HepG2 (cell line): Measurements from ENCODE around the gene RAB11FIP5. TPM values are rescaled to one million over a fixed set of nuclear protein-coding genes. Genes with fewer than 3 reads are reported as not detected.
A peak's percentile ranks its signal among the peaks of the same experiment; 100 is the strongest.

Source experiments
- ATAC-seq: fragments of 200-7000 bp; cut with Tn5 transposase; 3 replicates; pipeline ENCODE4 v1.9.1; 2020; ENCODE audit warnings: mild to moderate bottlenecking, moderate library complexity
- BruUV-seq: library from RNA; stranded (reverse); fragments of 400-500 nt; replicated peaks from 2 replicates; lab custom pipeline; 2021; lab: Mats Ljungman, UMichigan
- CTCF ChIA-PET: fragments of 300-600 bp; formaldehyde crosslinking; extraction: SDS; loops from one replicate; lab custom pipeline; 2021; ENCODE audit warnings: low total read pairs, inconsistent platforms, low intra/inter-chr PET ratio; lab: Yijun Ruan, JAX
- POLR2A ChIA-PET: fragments of 350-600 bp; sonication (Branson Sonifier 250); formaldehyde crosslinking; loops from one replicate; lab custom pipeline; 2020; ENCODE audit warnings: antibody characterized with exemption, inconsistent platforms; lab: Yijun Ruan, JAX
- DNase-seq: peaks from one replicate; pipeline ENCODE4 v3.0.0-alpha.2; 2015; ENCODE audit warnings: low spot score
- FAIRE-seq: peaks from 3 replicates; lab custom pipeline; 2011; peaks lifted over from hg19 to GRCh38; lab: Jason Lieb, UNC
- H2AFZ ChIP-seq: one replicate; pipeline ENCODE4 v1.6.1; 2011; ENCODE audit warnings: low read length, inconsistent platforms
- H3K27ac ChIP-seq: fragments of 300-600 bp; 3 replicates; pipeline ENCODE4 v1.8.0; 2011; ENCODE audit warnings: mixed run types, mild to moderate bottlenecking, mixed read lengths, low read length, inconsistent platforms; ENCODE audit not compliant: insufficient read depth; ENCODE audit errors: extremely low read length
- H3K27me3 ChIP-seq, 2 experiments: fragments of 200-600 bp in 1 of 2; 2 replicates in 1 of 2; 3 replicates in 1 of 2; pipeline versions ENCODE4 v1.6.0 to v1.8.0; 2011; ENCODE audit warnings: low read length in 2 of 2, mild to moderate bottlenecking in 2 of 2, moderate library complexity in 2 of 2, inconsistent platforms in 1 of 2; ENCODE audit not compliant: insufficient read depth in 2 of 2, control insufficient read depth in 1 of 2
- H3K36me3 ChIP-seq, 2 experiments: fragments of 200-600 bp in 1 of 2; replicated peaks in 1 of 2; 2 replicates in 1 of 2; 3 replicates in 1 of 2; pipeline versions ENCODE4 v1.5.1 to v1.8.0; 2011; ENCODE audit warnings: low read length in 2 of 2, inconsistent platforms in 1 of 2; ENCODE audit not compliant: insufficient read depth in 2 of 2, control insufficient read depth in 1 of 2
- H3K4me1 ChIP-seq: 2 replicates; pipeline ENCODE4 v1.5.1; 2012; ENCODE audit warnings: low read length, inconsistent platforms; ENCODE audit not compliant: insufficient read depth
- H3K4me2 ChIP-seq: 2 replicates; pipeline ENCODE4 v1.6.0; 2011; ENCODE audit warnings: low read depth, low read length, inconsistent platforms
- H3K4me3 ChIP-seq, 3 experiments: fragments of 200-600 bp in 1 of 3; sonication (generic), shearing (Covaris generic) in 1 of 3; replicated peaks in 1 of 3; 2 replicates each; pipeline ENCODE4 v1.5.1; 2011 to 2016; ENCODE audit warnings: low read length in 3 of 3, inconsistent platforms in 2 of 3, low read depth in 2 of 3, mild to moderate bottlenecking in 2 of 3, control low read depth in 1 of 3, mixed read lengths in 1 of 3; ENCODE audit not compliant: insufficient read depth in 1 of 3
- H3K79me2 ChIP-seq: one replicate; pipeline ENCODE4 v1.6.1; 2011; ENCODE audit warnings: low read length, inconsistent platforms; ENCODE audit not compliant: insufficient read depth
- H3K9ac ChIP-seq: 2 replicates; pipeline ENCODE4 v1.6.0; 2011; ENCODE audit warnings: mild to moderate bottlenecking, low read depth, low read length, inconsistent platforms; ENCODE audit not compliant: insufficient read depth
- H3K9me3 ChIP-seq: 2 replicates; pipeline ENCODE4 v1.5.1; 2012; ENCODE audit warnings: mild to moderate bottlenecking, low read length
- H4K20me1 ChIP-seq: 2 replicates; pipeline ENCODE4 v1.6.0; 2011; ENCODE audit warnings: inconsistent platforms, mild to moderate bottlenecking, low read length, moderate library complexity; ENCODE audit not compliant: insufficient read depth
- SATB2 ChIP-seq: sonication (generic); formaldehyde crosslinking; IDR thresholded peaks from 2 replicates; pipeline ENCODE4 v1.5.0; 2020; ENCODE audit warnings: missing genetic modification reagents
- TOPORS ChIP-seq: sonication (generic); formaldehyde crosslinking; IDR thresholded peaks from 2 replicates; pipeline ENCODE4 v1.8.0; 2023; ENCODE audit warnings: mild to moderate bottlenecking, missing genetic modification reagents
- ZBTB49 ChIP-seq: sonication (generic); formaldehyde crosslinking; IDR thresholded peaks from 2 replicates; pipeline ENCODE4 v1.4.0; 2020; ENCODE audit warnings: missing genetic modification reagents, borderline replicate concordance
- ZMYM3 ChIP-seq: sonication (generic); formaldehyde crosslinking; IDR thresholded peaks from 2 replicates; pipeline ENCODE4 v1.5.1; 2020; ENCODE audit warnings: mild to moderate bottlenecking, missing genetic modification reagents
- ZNF629 ChIP-seq: sonication (generic); formaldehyde crosslinking; conservative IDR thresholded peaks from 2 replicates; pipeline ENCODE4 v1.5.0; 2020; ENCODE audit warnings: missing genetic modification reagents
- ZNF670 ChIP-seq: sonication (generic); formaldehyde crosslinking; IDR thresholded peaks from 2 replicates; pipeline ENCODE4 v1.8.0; 2022; ENCODE audit warnings: mild to moderate bottlenecking, missing genetic modification reagents, borderline replicate concordance
- ZSCAN20 ChIP-seq: sonication (generic); formaldehyde crosslinking; IDR thresholded peaks from 2 replicates; pipeline ENCODE4 v1.4.0; 2020; ENCODE audit warnings: missing genetic modification reagents, mild to moderate bottlenecking, borderline replicate concordance
- WGBS: methylation state at CpG from one replicate; pipeline ENCODE4 v1.1.6; 2017; ENCODE audit warnings: low lambda C conversion rate; 5-methylcytosine and 5-hydroxymethylcytosine counted together
- in situ Hi-C: cut with HindIII; loops from 2 replicates; pipeline ENCODE4 v1.10.0; 2017; ENCODE audit warnings: low pct_unique_long_range_greater_than_20kb; ENCODE audit not compliant: extremely low pct_ligation_motif_present
- intact Hi-C: fragments of 100-400 bp; cut with micrococcal nuclease; formaldehyde crosslinking; loops from one replicate; pipeline ENCODE4 v1.10.0; 2022; ENCODE audit not compliant: unreplicated experiment
- polyA plus RNA-seq, 8 experiments: library from polyadenylated mRNA; depleted of rRNA in 3 of 8; stranded (reverse) in 7 of 8; unstranded in 1 of 8; fragments of >200 nt; fragmentation: Illumina TruSeq in 4 of 8; extraction: Trizol in 4 of 8; gene quantifications; 2 replicates each; pipeline versions ENCODE4 v1.2.1 to v1.2.3, GENCODE V29; 2011 to 2016; ENCODE audit warnings: low read depth in 4 of 8, missing spikeins in 1 of 8, mixed read lengths in 1 of 8; ENCODE audit not compliant: insufficient read depth in 1 of 8
- total RNA-seq, 5 experiments: library from RNA; depleted of rRNA; stranded (reverse); fragments of >200 nt; fragmentation: Illumina TruSeq; extraction: Trizol; gene quantifications; 2 replicates each; pipeline ENCODE4 v1.2.3, GENCODE V29; 2016; ENCODE audit warnings: low read depth in 1 of 5

The RAB11FIP5 gene
- total and polyA plus RNA-seq, 2 of the 13 experiments (the other 11 are each of a cell fraction or from before 2014, with no cell fraction given) = 9.4 to 22.9 TPM

GRCh38 chr2:73116182-73116960, 3.6 kb upstream of the RAB11FIP5 start:
- no peak overlapping the region for H2AFZ ChIP-seq
- intact Hi-C loops (no loop called here), in situ Hi-C loops (no loop called here)
- H3K9ac ChIP-seq = no peak overlapping the region
- no peak overlapping the region for H3K4me3 ChIP-seq
- peaks cover 8% of the 10 kb centered on the region for H3K79me2 ChIP-seq
- ATAC-seq = no peak
- H3K27me3 ChIP-seq = no peaks in the 10 kb centered on the region; a peak in 2 of 5 replicates
- BruUV-seq = no TSS peak
- TF ChIP-seq ZBTB49 (no peak), ZMYM3 (CRISPR knock-in tag) (peak; percentile 26; the same call in 1 of the 2 replicates), SATB2 (CRISPR knock-in tag) (no peak), ZNF629 (peak; percentile 86), ZSCAN20 (no peak), TOPORS (CRISPR knock-in tag) (no peak), ZNF670 (CRISPR knock-in tag) (no peak)
- TF ChIP-seq, all 625 proteins: peak for 2
- no peak for DNase-seq
- no peaks in the 10 kb centered on the region for H3K36me3 ChIP-seq
- no peaks in the 10 kb centered on the region for H3K9me3 ChIP-seq
- no peak for FAIRE-seq
- ChIA-PET POLR2A (interaction anchor here (1.0 kb wide), 1 partner anchor 8 kb away, joined by 3 read pairs; no protein-coding TSS in a partner anchor), CTCF (no interaction called here)
- peaks cover 5% of the 10 kb centered on the region; the same call in 1 of the 2 replicates for H4K20me1 ChIP-seq
- 68% methylated on average over 7 of the region's 8 CpGs for WGBS
- peaks cover 48% of the 10 kb centered on the region for H3K4me1 ChIP-seq
- H3K4me2 ChIP-seq = no peak overlapping the region
- H3K27ac ChIP-seq = no peak overlapping the region
